HG02970 (cell line): ENCODE measurements around the gene KCNK4.

Source experiments
- ATAC-seq: cut with Tn5 transposase; IDR thresholded peaks from one replicate; pipeline ENCODE4 v1.9.1; 2021; ENCODE audit warnings: mild to moderate bottlenecking, moderate library complexity, moderate number of reproducible peaks; ENCODE audit not compliant: unreplicated experiment, low FRiP score

KCNK4 gene

GRCh38 chr11:64252003-64252872, 38.9 kb upstream of the KCNK4 start:
- no peak for ATAC-seq

GRCh38 chr11:64253043-64253442, 38.1 kb upstream of the KCNK4 start:
- ATAC-seq: no peak

GRCh38 chr11:64253481-64253880, 37.6 kb upstream of the KCNK4 start:
- ATAC-seq: no peak

- no peak for ATAC-seq
Measured at GRCh38 chr11:64254326-64254725, 36.8 kb upstream of the KCNK4 start.

GRCh38 chr11:64255135-64256128, 35.7 kb upstream of the KCNK4 start:
- ATAC-seq: no peak

GRCh38 chr11:64256300-64256699, 34.8 kb upstream of the KCNK4 start:
- no peak for ATAC-seq

GRCh38 chr11:64258356-64258755, 32.7 kb upstream of the KCNK4 start:
- ATAC-seq: no peak

- ATAC-seq: no peak
Measured at GRCh38 chr11:64258946-64259532, 32.1 kb upstream of the KCNK4 start.

- no peak for ATAC-seq
Measured at GRCh38 chr11:64259533-64260067, 31.5 kb upstream of the KCNK4 start.

GRCh38 chr11:64260147-64260708, 30.9 kb upstream of the KCNK4 start:
- ATAC-seq: no peak

GRCh38 chr11:64261556-64262080, 29.5 kb upstream of the KCNK4 start:
- no peak for ATAC-seq

- ATAC-seq: no peak
Measured at GRCh38 chr11:64262271-64263002, 28.7 kb upstream of the KCNK4 start.

- no peak for ATAC-seq
Measured at GRCh38 chr11:64263021-64263946, 27.8 kb upstream of the KCNK4 start.

GRCh38 chr11:64263947-64264317, 27.2 kb upstream of the KCNK4 start:
- no peak for ATAC-seq

- no peak for ATAC-seq
Measured at GRCh38 chr11:64264371-64264852, 26.7 kb upstream of the KCNK4 start.

GRCh38 chr11:64265176-64266160, 25.6 kb upstream of the KCNK4 start:
- ATAC-seq: no peak

GRCh38 chr11:64266339-64266738, 24.8 kb upstream of the KCNK4 start:
- ATAC-seq: no peak
